Renal cortical epithelial cell (primary cell): ENCODE measurements around the gene TMEM183A. TPM values are rescaled to one million over a fixed set of nuclear protein-coding genes. Genes with fewer than 3 reads are reported as not detected.

Experiments used
- DNase-seq: peaks from one replicate; pipeline ENCODE4 v3.0.0-alpha.2; 2011; ENCODE audit warnings: low read depth
- total RNA-seq: library from RNA; depleted of rRNA; stranded (reverse); fragments of >200 nt; gene quantifications from 2 replicates; pipeline ENCODE4 v1.2.3, GENCODE V29; 2014

TMEM183A gene
- total RNA-seq, 1 donor from 2014 or later, result 77.8 TPM

DNA sequence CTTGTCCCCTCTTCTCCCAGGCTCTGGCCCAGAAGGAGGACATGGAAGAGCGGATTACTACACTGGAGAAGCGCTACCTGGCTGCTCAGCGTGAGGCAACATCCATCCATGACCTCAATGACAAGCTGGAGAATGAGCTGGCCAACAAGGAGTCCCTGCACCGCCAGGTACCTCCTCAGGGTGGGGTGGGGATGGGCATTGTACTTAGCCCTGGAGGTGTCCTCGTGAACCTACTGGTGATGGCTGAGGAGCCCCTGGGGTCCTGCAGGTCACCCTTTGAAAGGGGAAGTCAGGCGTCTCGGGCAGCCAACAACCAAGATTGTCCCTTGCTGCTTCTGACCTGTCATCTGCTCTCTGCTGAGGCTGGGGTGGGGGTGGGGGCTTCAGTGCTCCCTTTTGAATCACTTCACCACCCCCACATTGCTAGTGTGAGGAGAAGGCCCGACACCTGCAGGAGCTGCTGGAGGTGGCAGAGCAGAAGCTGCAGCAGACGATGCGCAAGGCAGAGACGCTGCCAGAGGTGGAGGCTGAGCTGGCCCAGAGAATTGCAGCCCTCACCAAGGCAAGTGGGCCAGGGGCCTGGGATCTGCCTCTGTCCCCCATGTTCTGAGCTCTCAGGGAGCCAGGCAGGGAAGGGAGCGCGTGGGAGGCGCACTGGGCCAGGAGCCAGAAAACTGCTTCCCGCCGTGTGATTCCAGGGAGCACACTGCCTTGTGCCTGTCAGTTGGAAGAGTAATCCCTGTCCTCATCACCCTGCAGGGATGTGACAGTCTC lies 38.8 kb downstream of the TMEM183A start:
- DNase-seq, result no peak

DNA sequence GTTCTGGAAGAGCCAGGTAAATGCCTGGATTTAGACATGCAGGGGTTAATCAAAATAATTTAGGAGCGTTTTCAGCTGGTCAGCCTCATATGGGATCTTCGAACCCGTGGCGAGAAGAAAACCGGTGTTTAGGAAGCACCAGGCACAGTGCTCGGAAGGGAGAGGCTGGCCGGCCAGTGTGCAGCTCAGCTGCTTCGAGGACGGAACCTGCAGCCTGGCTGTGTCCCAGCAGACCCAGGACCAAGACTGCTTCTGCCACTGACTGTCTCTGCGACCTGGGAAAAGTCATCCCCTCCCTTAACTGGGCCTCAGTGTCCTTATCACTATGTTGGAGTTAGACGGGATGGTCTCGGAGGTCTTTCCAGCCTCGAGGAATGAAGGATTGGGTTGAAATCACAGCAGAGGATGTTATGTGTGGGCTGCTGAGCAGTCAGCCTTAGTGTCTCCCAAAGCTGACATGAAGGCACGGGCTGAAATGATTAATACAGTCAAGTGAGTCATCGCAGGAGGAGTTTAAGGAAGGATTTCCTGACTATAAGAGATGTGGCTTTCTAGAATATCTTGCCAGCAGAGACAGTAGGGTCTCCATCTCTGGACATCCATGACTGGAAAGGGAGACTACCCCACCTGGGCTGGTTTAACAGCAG lies 39.9 kb downstream of the TMEM183A start:
- DNase-seq, result peak; percentile 78

- no peak for DNase-seq
These were observed 40.9 kb downstream of the TMEM183A start for GRCh38 chr1:203048086-203048485.

- DNase-seq, result no peak
These were observed 41.4 kb downstream of the TMEM183A start for GRCh38 chr1:203048555-203049051.

DNA sequence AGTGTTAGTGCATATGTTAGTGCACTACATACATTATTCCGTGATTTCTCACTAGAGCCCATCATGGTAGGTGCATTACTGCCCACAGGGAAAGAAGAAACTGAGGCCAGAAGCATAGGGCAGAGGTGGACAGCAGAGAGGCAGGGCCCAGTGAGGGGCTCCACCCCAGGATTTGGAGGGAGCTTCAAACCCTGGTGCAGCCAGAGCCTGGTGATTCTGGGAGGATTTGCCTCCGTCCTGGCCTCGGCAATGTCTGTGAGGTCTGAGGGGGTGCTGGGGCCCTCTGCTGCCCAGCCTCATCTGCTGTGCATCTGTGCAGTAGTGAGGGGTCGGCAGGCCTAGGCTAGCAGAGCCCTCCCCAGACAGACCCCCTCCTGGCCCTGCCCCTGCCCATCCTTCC lies 41.9 kb downstream of the TMEM183A start:
- DNase-seq, result no peak

GRCh38 chr1:203049576-203050180 lies 42.5 kb downstream of the TMEM183A start:
- DNase-seq, result no peak

GRCh38 chr1:203050826-203051225 lies 43.7 kb downstream of the TMEM183A start:
- DNase-seq, result no peak

GRCh38 chr1:203051841-203052324 lies 44.7 kb downstream of the TMEM183A start:
- DNase-seq, result no peak

GRCh38 chr1:203052601-203053000 lies 45.4 kb downstream of the TMEM183A start:
- no peak for DNase-seq

DNA sequence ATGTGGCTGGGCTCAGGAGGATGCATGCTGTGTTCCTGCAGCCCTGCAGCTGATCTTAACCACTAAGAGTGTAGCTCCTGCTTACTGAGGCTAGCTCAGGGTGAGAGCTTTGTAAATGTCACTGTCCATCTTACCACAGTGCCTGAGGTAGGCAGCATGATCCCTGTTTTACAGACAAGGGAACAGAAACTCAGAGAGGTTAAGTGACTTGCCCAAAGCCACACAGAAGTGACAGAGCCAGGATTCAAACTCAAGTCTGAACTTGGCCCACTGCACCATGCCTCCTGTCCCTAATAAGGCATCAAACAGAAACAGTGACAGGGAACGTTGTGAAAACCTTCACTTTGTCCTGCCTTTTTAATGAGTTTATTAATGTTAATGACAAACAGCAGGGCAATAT lies 47.0 kb downstream of the TMEM183A start:
- no peak for DNase-seq

- no peak for DNase-seq
These were observed 47.5 kb downstream of the TMEM183A start for GRCh38 chr1:203054642-203055041.

DNA sequence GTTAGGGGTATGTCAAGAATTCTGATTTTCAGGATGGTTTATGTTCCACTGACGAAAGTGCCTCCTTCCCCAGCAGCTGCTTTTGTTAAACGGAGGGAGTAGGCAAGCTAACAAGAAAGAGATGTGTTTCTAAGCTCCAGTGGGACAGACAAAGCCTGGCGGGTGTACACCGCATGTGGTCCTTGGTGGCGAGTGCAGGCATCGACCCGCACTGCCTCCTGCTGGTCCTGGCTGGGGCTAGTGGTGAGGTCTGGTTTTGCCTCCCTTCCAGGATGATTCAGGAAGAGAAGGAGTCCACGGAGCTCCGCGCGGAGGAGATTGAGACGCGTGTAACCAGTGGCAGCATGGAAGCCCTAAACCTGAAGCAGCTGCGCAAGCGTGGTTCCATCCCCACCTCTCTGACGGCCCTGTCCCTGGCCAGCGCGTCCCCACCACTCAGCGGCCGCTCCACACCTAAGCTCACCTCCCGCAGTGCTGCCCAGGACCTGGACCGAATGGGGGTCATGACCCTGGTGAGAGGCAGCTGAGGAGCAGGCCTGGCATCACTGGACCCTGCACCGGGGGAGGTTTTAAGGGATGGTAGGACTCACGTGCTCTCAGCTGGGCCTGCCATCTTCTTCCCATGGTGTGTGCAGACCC lies 48.1 kb downstream of the TMEM183A start:
- DNase-seq, result no peak

GRCh38 chr1:203056012-203056411 lies 48.8 kb downstream of the TMEM183A start:
- DNase-seq, result no peak

DNA sequence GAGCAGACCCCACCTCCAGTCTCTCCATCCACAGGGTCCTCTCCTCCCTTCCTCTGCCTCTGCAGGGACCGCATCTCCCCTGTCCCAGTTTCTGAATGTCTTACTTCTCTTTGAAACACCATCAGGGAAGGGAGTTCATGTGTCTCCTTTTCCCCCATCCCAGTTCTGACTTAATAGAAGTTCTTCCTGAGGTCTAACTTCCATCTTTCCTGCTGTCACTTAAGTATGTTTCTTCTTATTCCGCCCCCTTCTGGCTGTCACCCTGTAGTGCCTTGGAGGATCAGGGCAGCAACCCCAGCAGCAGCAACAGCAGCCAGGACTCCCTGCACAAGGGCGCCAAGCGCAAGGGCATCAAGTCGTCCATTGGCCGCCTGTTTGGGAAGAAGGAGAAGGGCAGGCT lies 49.3 kb downstream of the TMEM183A start:
- DNase-seq, result no peak

DNA sequence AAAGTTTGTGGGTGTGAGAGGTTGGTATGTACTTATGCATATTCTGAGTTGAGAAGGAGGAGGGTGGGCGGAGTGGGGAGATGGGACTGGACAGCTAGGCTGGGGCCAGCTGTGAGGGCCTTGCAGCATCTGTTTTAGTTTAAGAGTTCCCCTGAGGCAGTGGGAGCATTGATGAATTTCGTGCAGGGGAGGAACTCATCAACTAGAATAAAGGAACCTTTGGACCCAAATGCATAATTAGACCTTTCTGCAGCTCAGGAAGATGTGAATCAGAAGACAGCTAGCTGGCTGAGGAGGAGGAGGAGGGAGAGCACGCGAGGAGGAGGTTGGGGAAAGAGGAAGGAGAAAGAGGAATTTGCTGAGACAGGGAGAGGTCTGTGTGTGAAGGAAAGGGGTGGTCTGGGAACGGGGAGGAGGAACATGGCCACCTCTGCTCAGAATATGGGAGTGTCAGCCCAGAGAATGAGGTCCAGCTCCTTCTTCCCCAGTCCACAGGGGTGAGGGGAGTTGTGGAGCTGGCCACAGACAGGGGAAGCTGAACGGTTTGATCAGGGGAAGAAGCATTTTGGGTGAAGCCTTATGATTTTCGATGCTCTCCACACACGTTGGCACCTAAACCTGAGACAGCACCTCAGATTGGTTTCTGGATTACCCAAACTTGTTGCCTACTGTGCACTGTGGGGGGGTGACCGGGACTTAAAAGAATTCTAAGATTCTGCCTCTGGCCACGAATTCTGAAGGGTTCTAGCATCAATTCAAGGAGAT lies 50.9 kb downstream of the TMEM183A start:
- no peak for DNase-seq

DNA sequence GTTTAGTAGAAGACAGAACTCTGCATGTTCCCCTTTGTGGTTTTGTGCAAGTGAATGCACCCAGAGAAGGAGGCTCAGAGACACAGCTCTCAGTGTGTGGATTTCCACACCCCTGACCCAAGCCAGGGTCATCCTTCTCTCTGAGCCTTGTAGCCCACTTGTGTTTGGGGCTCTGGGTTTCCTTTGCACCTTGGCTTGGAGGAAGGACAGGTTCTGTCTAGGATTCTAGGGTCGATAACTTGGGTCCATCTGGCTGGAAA lies 51.4 kb downstream of the TMEM183A start:
- no peak for DNase-seq

- DNase-seq, result no peak
These were observed 52.3 kb downstream of the TMEM183A start for GRCh38 chr1:203059485-203059884.

DNA sequence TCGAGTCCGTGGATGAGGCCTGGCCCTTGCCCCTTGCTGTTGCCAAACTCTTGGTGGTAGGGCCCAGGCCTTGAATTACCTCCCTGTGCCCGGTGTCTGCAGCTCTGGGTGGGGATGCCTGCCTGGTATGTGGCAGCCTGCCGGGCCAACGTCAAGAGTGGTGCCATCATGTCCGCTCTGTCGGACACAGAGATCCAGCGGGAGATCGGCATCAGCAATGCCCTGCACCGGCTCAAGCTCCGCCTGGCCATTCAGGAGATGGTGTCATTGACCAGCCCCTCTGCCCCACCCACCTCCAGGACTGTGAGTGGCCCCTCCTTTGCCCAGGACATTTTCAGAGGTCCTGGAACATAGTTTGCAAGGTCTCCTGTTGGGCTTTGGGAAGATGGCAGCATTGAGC lies 52.9 kb downstream of the TMEM183A start:
- DNase-seq, result no peak

- DNase-seq, result no peak
These were observed 56.1 kb downstream of the TMEM183A start for GRCh38 chr1:203063287-203063686.

DNA sequence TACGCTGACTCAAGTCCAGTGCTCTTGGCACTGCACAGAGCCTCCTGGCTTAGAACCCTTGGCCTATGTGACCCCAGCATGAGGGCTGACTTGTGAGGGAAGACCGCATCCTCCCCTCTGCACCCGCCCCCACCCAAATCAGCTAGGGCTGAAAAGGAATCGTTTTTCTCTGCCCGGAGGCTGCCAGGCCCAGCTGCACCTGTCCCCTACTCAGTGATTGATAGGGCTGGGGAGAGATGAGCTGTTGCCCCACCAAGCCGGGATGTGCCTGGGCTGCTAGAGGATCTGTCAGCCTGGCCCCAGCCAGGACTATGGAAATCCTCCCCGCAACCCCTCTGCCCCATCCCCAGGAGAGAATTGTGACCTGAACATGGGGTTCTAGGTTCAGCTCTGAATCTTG lies 58.0 kb downstream of the TMEM183A start:
- no peak for DNase-seq

GRCh38 chr1:203065986-203066385 lies 58.8 kb downstream of the TMEM183A start:
- no peak for DNase-seq

GRCh38 chr1:203066965-203067364 lies 59.8 kb downstream of the TMEM183A start:
- no peak for DNase-seq
